ENCODE results near the gene SNX19.

Gene SNX19

GRCh38 chr11:130825561-130825960, 90.7 kb downstream of the SNX19 start:
- H3K4me3 ChIP-seq (ENCODE audit: low read depth, low read length), result no peak overlapping the region
- no peak for TF ChIP-seq CTCF (IDR thresholded peaks at IDR 0.05; ENCODE audit: control insufficient read depth, extremely low read depth, insufficient read depth)
- no peak for DNase-seq (ENCODE audit: low read depth)
